Pancreas (tissue), 10 donors: ENCODE results near the gene ULK4. TPM values are rescaled to one million over a fixed set of nuclear protein-coding genes. Genes with fewer than 3 reads are reported as not detected.
A peak's percentile ranks its signal among the peaks of the same experiment; 100 is the strongest.

ENCODE experiments used
- ATAC-seq, 4 donors: fragments of 200-7000 bp; cut with Tn5 transposase; one replicate each; pipeline versions ENCODE4 v1.8.0 to v1.9.1; 2020; ENCODE audit warnings: mild to moderate bottlenecking in 4 of 4, moderate library complexity in 4 of 4
- DNase-seq, 6 donors: peaks; one replicate each; pipeline ENCODE4 v3.0.0-alpha.2; 2020
- FAIRE-seq: peaks from 2 replicates; lab custom pipeline; 2012; peaks lifted over from hg19 to GRCh38; lab: Jason Lieb, UNC
- H3K27ac ChIP-seq, 4 donors: fragments of 200-600 bp; sonication (generic); 1 replicate in 3 of 4; 2 replicates in 1 of 4; pipeline versions ENCODE4 v1.5.0 to v1.8.0; 2020
- H3K27me3 ChIP-seq, 4 donors: fragments of 200-600 bp; one replicate each; pipeline ENCODE4 v1.8.0; 2021
- H3K36me3 ChIP-seq, 3 donors: fragments of 200-600 bp; sonication (generic) in 1 of 3; one replicate each; pipeline versions ENCODE4 v1.5.0 to v1.8.0; 2020 to 2021
- H3K4me1 ChIP-seq, 3 donors: fragments of 200-600 bp; one replicate each; pipeline ENCODE4 v1.8.0; 2021
- H3K4me3 ChIP-seq, 4 donors: fragments of 200-600 bp; sonication (generic) in 2 of 4; one replicate each; pipeline versions ENCODE4 v1.5.0 to v1.8.0; 2020 to 2021
- H3K9me3 ChIP-seq, 4 donors: fragments of 200-600 bp; one replicate each; pipeline ENCODE4 v1.8.0; 2021
- CTCF ChIP-seq, 4 donors: fragments of 200-600 bp; sonication (generic) in 3 of 4; IDR thresholded peaks; one replicate each; pipeline versions ENCODE4 v1.5.0 to v1.8.0; 2021; ENCODE audit warnings: antibody characterized with exemption in 4 of 4
- WGBS, 2 donors: extraction: QIAGEN DNeasy Blood & Tissue Kit; methylation state at CpG; one replicate each; pipeline ENCODE4 v1.1.7; 2013; 5-methylcytosine and 5-hydroxymethylcytosine counted together
- intact Hi-C, 3 donors: fragments of 100-400 bp; cut with DNase I; formaldehyde crosslinking; loops; one replicate each; pipeline versions ENCODE4 v1.11.1 to v1.14.2; 2022
- polyA plus RNA-seq, 2 donors: library from polyadenylated mRNA; stranded (reverse); fragments of 200-250 nt; gene quantifications; one replicate each; pipeline ENCODE4 v1.2.3, GENCODE V29; 2013
- total RNA-seq, 6 donors: library from RNA; stranded (reverse); fragmentation: NEBNext Ultra II Directional in 4 of 6; extraction: Animal tissue kit (Norgen Biotek cat#: 25700) in 4 of 6; gene quantifications; one replicate each; pipeline versions ENCODE4 v1.2.1 to v1.2.4, GENCODE V29; 2021 to 2023
- donor health status: healthy with polysubstance abuse.
- donor health status: DM: no; HTN: no; CAD: no; lungs with moderate emphysema.
- donor health status: DM: no; HTN: no; CAD: no.
- donor health status: control.
- donor health status: control.
- donor health status: Bipolar disorder and iron deficiency.
- donor health status: DM: yes; HTN: yes; CAD: no.
- donor health status: DM: no; HTN: no; CAD: no.
- donor health status: DM: no; HTN: no; CAD: no.
- donor health status: DM: yes; HTN: yes; CAD: no.

Gene ULK4
- total and polyA plus RNA-seq, 8 donors = 2.3 to 8.6 (median 4.2) TPM

DNA sequence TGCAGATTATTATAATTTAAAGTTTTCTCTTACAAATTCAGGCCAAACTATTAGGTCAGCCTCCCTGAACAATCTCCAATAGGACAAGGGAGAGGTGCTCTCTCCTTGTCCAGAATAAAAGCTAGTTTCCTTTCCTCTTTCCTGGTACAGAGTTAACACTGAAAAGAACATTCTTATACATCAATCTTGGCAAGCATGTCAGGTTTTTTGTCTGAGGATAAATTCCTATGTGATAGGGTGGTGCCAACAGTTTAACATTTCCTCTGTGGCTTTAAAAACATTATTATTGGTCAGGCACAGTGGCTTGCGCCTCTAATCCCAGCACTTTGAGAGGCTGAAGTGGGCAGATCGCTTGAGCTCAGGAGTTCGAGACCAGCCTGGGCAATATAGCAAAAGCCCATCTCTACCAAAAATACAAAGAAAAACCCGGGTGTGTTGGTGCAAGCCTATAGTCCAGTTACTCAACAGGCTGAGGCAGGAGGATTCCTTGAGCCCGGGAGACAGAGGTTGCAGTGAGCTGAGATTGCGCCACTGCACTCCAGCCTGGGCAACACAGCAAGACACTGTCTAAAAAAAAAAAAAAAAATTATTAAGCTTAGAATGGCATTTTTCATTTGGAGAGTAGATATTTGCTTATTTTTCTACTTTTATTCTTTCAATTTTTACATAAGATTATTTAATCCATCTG, 13.7 kb upstream of the ULK4 start:
- H3K4me1 ChIP-seq = no peaks in the 10 kb centered on the region
- H3K4me3 ChIP-seq = no peak overlapping the region
- 66 to 81% methylated on average over 6 of the region's 6 CpGs for WGBS, 2 donors
- no peak for FAIRE-seq
- no peaks in the 10 kb centered on the region for H3K27me3 ChIP-seq
- H3K27ac ChIP-seq = no peak overlapping the region
- intact Hi-C loops = no loop called here
- TF ChIP-seq CTCF (IDR thresholded peaks at IDR 0.05) = no peak
- peak in 2 of 4 donors; percentile 26 to 30 for ATAC-seq
- no peak for DNase-seq
- no peaks in the 10 kb centered on the region for H3K9me3 ChIP-seq
- H3K36me3 ChIP-seq = no peaks in the 10 kb centered on the region

- no peaks in the 10 kb centered on the region for H3K4me1 ChIP-seq
- intact Hi-C loops = no loop called here
- DNase-seq (no peak), ATAC-seq (no peak), FAIRE-seq (no peak)
- no peak overlapping the region for H3K27ac ChIP-seq
- no peak overlapping the region for H3K4me3 ChIP-seq
- TF ChIP-seq CTCF (IDR thresholded peaks at IDR 0.05) = no peak
- 55 to 73% methylated on average over 2 of the region's 2 CpGs for WGBS, 2 donors
- H3K9me3 ChIP-seq = no peaks in the 10 kb centered on the region
- no peaks in the 10 kb centered on the region for H3K27me3 ChIP-seq
- no peaks in the 10 kb centered on the region for H3K36me3 ChIP-seq
Observed at GRCh38 chr3:41974223-41974622, 12.3 kb upstream of the ULK4 start.

DNA sequence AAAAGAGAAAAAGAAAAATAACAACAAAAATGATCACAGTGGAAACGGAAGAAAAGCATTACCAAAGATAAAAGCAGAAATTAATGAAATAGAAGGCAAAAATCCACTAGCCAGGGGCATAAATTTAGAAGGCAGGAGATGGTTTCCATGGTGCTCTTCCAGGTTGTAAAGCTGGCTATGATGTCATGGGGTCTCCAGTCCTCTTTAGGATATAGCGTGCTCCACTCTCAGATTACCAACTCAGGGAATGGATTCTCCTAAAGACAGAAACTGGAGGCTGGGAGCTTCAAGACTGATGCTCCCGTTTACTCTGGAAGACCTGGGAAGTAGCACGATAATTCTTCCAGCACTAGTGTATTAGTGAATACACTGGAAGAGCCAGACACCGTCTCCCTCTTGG, 10.9 kb upstream of the ULK4 start:
- no peaks in the 10 kb centered on the region for H3K36me3 ChIP-seq
- 82 to 88% methylated on average over 5 of the region's 5 CpGs for WGBS, 2 donors
- no peak for FAIRE-seq
- no peaks in the 10 kb centered on the region for H3K9me3 ChIP-seq
- H3K27me3 ChIP-seq = no peaks in the 10 kb centered on the region
- no peaks in the 10 kb centered on the region for H3K4me1 ChIP-seq
- no peak for TF ChIP-seq CTCF (IDR thresholded peaks at IDR 0.05)
- no peak overlapping the region for H3K27ac ChIP-seq
- no peak for ATAC-seq
- intact Hi-C loops = no loop called here
- DNase-seq = no peak
- H3K4me3 ChIP-seq = no peak overlapping the region

GRCh38 chr3:41966206-41966605, 4.3 kb upstream of the ULK4 start:
- no peak overlapping the region for H3K4me3 ChIP-seq
- DNase-seq (no peak), ATAC-seq (no peak), FAIRE-seq (no peak)
- TF ChIP-seq CTCF (IDR thresholded peaks at IDR 0.05) = no peak
- H3K9me3 ChIP-seq = no peaks in the 10 kb centered on the region
- intact Hi-C loops = no loop called here
- H3K27ac ChIP-seq = no peak overlapping the region
- WGBS, 2 donors = 62 to 64% methylated on average over 6 of the region's 6 CpGs
- H3K27me3 ChIP-seq = no peaks in the 10 kb centered on the region
- no peaks in the 10 kb centered on the region for H3K36me3 ChIP-seq
- no peaks in the 10 kb centered on the region for H3K4me1 ChIP-seq

DNA sequence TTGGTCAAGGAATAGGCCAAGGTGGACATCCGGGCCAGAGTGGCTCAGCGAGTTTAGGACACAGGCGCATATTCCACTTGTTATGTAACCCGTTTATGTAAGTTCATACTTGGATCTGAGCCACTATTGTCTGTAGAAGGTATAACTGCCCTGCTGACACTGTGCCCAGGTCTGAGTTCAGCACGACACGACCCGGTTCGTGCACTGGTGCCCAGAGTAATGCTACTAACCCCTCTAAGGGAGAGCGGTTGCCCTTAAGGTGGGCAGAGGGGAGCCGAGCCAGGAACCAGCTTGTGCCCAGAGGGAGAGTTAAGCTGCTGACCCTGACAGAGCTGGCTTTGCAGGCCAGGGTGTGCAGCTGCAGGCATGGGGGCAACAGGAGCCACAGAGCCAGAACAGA, 1.9 kb upstream of the ULK4 start:
- no peak for TF ChIP-seq CTCF (IDR thresholded peaks at IDR 0.05)
- H3K9me3 ChIP-seq = no peaks in the 10 kb centered on the region
- intact Hi-C loops = no loop called here
- FAIRE-seq (no peak), DNase-seq (peak in 1 of 6 donors; percentile 64), ATAC-seq (no peak)
- 74 to 85% methylated on average over 10 of the region's 10 CpGs for WGBS, 2 donors
- no peaks in the 10 kb centered on the region for H3K27me3 ChIP-seq
- H3K36me3 ChIP-seq = no peaks in the 10 kb centered on the region
- H3K4me1 ChIP-seq = peaks cover 0 to 6% (median 3%) of the 10 kb centered on the region in 3 donors
- H3K27ac ChIP-seq = no peak overlapping the region
- no peak overlapping the region for H3K4me3 ChIP-seq
